SH-SY5Y (cell line): ENCODE results near the gene TMEM165.

Source experiments
- GATA2 ChIP-seq: IDR thresholded peaks from 2 replicates; pipeline ENCODE4 v1.6.1; 2011; ENCODE audit warnings: mild to moderate bottlenecking, low read depth, low read length
- GATA3 ChIP-seq: IDR thresholded peaks from 2 replicates; pipeline ENCODE4 v1.6.1; 2011; ENCODE audit warnings: low read depth, mild to moderate bottlenecking, low read length, moderate library complexity

The TMEM165 gene

DNA sequence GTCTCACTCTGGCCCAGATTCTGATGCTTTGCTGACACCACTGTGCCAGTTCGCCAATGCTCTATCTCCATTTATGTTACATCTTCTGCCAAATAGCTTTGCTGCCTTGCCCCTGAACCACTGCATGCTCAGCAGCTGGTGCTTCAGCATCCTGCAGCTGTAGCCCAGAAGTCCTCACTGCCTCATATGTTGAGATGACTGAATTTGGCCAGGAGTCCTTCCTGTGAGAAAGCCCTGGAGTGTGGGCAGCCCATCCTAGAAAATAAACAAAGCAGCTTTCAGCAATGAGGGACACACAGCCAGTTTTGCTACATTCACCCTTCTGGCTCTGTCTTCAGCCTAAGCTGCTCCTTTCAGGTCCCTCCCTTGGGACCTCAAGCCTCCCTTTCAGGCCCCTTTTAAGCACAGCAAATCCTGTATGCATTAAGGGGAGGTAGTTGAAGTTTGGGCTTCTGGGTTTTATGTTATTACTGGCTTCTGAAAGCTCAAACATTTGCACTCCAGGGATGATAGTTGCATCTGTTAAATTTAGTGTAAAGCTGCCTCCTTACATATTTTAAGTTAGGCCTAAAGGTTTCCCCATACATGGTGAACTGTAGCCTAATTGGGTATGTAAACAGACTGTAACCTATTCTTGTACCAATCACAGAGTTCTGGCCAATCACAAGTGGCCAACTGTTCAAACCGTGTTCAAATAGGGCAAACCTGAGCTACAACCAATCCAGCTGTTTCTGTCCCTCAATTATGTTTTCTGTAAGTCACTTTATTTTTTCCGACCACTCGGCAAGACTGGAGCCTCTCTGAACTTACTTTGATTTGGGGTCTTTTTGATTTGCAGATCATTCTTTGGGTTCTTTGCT is 2.1 kb upstream of the TMEM165 start:
- TF ChIP-seq GATA2, result no peak
- TF ChIP-seq GATA3, result no peak

DNA sequence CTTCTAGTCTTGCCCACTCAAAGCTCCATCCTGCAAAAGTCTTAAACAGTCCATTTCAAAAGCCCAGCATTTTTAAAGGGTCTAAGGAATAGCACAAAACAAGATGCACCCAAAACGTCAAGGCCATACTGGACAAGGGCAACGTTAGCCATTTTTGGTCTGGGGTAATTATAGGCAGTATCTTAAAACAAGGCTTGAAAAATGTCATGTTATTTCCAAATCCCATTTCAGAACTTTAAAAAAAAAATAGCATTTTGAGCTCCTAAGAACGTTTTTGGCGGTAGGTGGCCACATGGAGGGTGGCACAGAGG is 584 bp upstream of the TMEM165 start:
- TF ChIP-seq GATA3 (no peak), GATA2 (no peak)

DNA sequence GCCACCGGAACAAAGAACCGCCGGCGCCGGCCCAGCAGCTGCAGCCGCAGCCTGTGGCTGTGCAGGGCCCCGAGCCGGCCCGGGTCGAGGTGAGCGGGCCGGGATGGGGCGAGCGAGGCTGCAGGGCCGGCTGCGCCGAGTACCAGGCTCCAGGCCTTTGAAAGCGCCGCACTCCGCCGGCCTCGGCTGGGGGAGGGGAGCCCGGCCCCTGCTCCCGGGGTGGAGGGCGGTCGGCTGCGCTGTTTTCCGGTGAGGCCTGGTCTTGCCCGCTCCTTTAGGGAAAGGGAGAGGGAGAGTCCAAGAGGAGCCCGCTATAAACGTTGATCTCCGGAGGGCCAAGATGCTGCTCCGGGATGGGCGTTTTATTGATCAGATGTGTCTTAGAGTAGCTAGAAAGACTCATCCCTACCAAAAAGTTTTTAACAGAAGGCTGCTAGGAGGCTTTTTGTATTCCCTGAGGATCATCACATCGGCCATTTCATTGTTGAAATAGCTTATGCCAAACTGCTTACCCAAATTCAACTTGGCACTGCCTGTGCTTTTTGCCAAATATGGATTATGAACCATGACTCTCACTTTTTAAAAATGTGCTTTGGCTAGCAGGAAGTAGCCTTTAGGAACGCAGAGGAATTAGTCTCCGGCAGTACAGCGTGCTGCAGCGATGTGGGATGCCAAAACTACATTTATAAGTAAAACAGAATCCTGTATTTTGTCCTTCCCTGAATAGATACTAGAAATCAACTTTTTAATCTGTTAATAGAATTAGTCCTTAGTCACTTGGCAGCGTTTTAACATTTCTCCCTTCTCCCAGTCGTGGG is 760 bp downstream of the TMEM165 start:
- TF ChIP-seq GATA2, result no peak
- no peak for TF ChIP-seq GATA3

- no peak for TF ChIP-seq GATA2
- TF ChIP-seq GATA3, result no peak
Measured at GRCh38 chr4:55397126-55397436, 1.3 kb downstream of the TMEM165 start.

GRCh38 chr4:55397520-55398321 is 2.0 kb downstream of the TMEM165 start:
- no peak for TF ChIP-seq GATA2
- no peak for TF ChIP-seq GATA3

GRCh38 chr4:55398461-55398860 is 2.7 kb downstream of the TMEM165 start:
- TF ChIP-seq GATA2 (no peak), GATA3 (no peak)

GRCh38 chr4:55398966-55399365 is 3.2 kb downstream of the TMEM165 start:
- TF ChIP-seq GATA3 (no peak), GATA2 (no peak)

DNA sequence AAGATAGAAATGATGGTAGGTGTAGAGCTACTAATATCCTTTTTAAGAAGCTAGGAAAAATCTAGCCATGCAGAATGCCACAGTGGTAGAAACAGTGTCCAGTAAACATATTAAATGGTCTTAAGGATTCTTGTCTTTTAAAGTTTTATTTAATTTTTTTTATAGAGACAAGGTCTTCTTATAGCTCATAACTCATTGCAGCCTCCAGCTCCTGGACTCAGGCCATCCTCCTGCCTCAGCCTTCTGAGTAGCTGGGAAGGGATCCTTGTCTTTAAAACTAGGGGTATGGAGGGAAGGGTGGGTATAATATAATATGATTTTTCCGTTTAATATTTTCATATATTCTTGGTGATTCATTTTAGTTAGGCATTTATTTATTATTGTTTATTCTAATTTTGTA is 3.8 kb downstream of the TMEM165 start:
- TF ChIP-seq GATA2 (no peak), GATA3 (no peak)

DNA sequence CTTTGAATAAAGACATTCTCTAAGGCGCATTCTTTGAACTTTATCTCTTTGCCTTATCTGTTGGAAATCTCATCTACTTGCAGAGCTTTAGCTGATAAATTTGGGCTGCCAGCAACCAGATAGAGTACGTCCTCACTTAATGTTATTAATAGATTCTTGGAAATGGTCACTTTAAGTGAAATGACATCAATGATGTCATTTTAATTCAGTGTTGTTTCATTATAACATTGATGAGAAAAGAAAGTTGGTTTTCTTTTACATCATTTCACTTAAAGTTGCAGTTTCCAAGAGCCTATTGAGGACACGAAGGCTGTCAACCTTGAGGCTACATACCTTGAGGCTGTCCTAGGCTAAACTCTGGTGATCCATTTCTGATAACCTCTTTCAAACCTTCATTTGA is 9.3 kb downstream of the TMEM165 start:
- TF ChIP-seq GATA2 (no peak), GATA3 (no peak)

DNA sequence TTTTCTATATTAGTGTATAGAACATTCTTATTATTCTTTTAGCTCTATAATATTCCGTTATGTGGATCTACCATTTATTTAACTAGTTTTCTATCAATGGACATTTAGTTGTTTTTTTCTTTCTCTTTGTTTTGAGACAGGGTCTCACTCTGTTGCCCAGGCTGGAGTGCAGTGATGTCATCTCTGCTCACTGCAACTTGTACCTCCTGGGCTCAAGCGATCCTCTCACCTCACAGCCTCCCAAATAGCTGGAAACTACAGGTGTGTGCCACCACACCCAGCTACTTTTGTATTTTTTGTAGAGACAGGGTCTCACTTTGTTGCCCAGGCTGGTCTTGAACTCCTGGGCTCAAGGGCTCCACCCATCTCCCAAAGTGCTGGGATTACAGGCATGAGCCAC is 10.8 kb downstream of the TMEM165 start:
- TF ChIP-seq GATA2, result no peak
- TF ChIP-seq GATA3, result no peak

DNA sequence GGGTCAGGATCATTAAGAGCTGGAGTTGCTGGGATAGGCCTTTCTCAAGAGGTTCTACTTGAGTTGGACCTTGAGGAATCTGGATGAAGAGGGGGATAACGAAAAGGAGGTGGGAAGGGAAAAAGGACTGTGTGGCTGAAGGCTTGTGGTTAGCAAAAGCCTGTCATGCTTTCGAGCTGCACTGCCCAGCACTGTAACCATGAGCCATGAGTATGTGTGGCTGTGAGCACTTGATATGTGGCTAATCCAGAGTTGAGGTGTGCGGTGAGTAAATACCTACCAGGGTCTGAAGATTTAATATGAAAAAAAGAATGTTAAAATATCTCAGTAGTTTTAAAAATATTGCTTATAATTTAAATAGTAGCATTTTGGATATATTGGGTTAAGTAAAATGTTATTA is 11.4 kb downstream of the TMEM165 start:
- TF ChIP-seq GATA2 (no peak), GATA3 (no peak)

DNA sequence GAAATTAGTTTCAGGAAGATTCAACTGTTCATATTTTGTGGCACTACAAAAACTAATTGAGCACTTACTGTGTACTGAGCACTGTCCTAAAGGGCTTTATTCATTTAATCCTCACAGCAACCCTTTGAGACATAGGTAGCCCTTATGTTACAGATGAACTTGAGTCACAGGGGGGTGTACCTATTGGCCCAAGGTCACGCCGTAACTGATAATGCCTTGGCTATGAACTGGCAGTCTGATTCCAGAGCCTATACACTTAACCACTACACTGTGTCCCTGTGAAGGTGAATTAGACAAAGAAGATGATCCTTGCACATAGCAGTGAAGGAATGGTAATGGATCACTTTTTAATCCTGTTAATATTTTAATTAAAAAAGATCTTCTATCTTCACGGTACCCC is 12.0 kb downstream of the TMEM165 start:
- no peak for TF ChIP-seq GATA2
- TF ChIP-seq GATA3, result no peak

DNA sequence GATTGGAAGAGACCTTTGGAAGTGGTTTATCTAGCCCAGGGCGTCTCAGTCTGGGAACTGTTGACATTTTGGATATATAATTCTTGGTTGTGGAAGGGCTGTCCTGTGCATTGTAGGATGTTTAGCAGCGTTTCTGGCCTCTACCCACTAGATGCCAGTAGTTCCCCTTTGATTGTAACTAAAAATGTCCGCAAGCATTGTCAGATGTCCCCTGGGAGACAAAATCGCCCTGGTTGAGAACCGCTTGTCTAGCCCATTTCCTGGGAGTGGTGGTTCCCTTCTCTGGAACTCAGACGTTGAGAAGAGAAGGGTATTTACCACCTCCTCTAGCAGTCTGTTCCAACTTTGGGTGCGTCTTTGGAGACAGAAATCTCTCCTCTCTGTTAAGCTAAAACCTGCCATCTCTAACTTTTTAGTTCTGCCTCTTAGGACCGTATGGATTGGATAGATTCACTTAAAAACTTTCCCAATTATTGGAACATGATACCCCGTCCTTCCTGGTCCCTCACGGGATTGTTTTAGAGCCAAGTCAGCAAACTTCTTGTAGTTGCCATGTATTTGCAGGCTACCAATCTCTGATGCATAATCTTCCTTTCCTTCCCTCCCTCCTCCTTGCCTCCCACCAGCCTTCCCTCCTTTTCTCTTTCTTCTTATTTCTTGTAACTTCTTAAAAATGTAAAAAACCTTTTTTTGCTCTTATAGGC is 13.9 kb downstream of the TMEM165 start:
- no peak for TF ChIP-seq GATA3
- TF ChIP-seq GATA2, result no peak

GRCh38 chr4:55410431-55410830 is 14.7 kb downstream of the TMEM165 start:
- TF ChIP-seq GATA3 (no peak), GATA2 (no peak)
